CD4-positive, alpha-beta T cell treated with Interleukin-6 for 4 hours (primary cell): Measurements from ENCODE around the gene FHIT.

ENCODE experiments used
- DNase-seq: peaks from one replicate; pipeline ENCODE4 v3.0.0-alpha.2; 2020; ENCODE audit warnings: mixed read lengths

Gene FHIT

DNA sequence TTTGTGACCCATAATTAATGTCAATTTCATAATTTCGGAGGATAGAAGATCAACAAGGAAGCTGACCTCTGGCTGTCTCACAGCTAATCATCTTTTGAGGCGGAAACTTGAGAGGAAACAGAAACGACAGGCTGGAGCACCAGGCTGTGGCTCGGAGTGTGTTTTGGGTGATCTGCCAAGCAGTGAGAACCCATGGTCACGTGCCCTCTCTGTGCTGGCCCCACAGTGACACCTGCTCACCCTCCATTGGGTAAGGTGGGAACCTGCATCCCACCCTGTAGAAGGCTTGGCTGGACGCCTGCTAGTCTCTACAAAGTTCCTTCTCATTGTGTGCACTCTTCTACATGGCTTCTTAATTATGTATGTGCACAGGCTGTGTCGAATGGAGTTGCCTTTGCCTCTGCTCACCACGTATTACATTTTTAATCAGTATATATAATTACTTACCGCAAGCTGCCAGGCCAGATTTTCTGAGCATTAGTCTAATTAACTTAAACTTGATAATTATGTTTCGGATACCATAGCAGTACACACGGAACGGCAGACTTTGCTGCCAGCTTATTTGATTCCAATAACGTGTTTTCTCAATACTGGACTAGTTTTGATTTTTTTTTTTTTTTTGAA is 1482.0 kb downstream of the FHIT start:
- no peak for DNase-seq

DNA sequence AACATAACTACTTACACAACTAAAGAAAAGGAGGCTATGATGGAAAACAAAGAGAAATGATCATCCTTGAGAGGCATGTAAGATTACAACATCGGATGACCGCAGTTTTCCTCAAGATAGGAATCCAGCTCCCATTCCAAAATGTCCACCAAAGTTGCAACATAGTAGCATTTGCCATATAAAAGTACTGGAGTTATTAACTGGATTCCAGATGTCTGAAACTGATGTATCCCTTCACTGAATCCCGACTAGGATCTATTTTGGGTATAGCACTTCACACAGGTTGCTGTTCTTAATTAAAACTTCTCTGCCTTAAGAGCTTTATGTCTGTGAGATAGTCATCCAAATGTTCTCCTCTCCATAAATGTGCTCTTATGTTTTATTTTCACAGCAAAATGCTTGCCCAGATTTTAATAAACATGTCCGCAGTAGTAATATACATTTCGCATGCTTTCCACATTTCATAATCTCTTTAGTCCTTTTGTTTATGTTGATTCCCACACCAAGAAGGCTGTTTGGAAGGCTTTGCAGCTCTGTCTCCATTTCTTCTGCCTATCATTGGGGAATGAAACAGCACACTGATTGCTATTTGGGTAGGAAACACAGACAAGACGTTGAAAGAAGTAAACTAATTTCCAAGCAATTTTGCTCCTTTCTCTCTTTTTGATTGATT is 1484.9 kb downstream of the FHIT start:
- no peak for DNase-seq

DNA sequence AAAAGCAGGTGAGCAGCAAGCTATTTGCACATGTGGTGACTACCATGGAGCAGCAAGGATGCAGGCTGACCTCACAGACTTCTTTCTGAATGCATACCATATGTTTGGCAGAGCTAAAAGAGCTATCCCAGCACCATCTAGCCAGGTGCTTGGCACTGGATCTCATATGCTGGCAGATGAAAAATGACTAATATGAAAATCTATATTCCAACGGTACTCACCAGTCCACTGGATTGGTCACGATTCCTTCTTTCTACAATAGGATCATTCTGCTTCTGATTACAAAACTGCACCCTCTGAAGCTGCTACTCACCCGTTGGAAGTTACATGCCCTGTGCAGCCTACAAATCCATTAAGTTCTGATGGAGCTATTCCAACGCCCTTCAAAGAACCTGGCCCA is 1487.1 kb downstream of the FHIT start:
- no peak for DNase-seq

DNA sequence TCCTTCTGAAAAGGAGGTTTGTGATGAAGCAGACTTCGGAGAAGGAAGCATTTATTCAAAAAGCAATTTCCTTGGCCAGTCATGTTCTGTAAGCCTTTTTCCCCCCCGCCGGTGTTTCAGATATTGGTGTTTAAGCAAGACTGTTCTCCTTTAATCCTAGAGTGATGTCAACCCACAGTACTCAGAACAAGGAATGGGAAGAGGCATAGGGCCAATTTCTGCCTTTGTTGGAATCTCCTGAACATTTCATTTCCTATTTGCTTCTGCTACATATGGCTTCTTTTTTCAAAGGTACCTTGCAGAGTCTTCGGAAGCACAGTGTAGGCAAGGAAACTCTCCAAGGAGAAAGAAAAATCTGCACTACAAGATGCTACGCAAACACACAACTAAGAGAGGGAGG is 1488.3 kb downstream of the FHIT start:
- no peak for DNase-seq

DNA sequence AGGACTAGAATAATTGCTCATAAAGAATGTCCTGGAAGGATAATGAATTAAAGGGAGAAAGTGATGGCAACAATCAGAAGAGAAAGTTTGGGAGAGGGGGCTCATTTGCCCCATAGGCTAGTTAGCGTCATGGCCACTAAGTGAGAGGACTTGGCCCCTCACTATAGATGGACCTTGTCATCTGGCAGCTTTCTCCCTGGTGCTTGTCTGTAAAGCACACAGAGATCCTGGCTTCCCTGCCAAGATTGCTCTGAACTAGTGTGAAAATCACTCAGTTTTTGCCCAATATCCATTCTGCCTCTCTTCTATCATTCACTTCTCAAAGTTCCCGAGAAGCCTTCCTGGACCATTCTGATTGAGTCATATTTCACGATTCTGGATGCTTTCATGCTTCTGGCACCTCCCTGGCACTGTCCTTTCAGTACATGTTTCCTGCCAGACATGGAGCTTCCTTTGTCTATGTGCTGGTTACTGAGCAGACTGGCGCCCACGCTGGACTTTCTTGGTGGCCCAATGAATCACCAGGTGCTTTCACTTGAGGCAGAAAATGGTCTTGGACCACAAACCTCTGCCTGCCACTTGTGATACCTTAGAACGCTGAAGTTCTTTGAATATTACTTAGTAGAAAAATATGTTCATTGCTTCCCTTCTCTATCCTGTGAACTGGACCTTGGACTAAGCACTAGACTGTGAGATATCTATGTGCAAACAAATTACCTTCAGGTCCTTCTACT is 1491.8 kb downstream of the FHIT start:
- DNase-seq: no peak

DNA sequence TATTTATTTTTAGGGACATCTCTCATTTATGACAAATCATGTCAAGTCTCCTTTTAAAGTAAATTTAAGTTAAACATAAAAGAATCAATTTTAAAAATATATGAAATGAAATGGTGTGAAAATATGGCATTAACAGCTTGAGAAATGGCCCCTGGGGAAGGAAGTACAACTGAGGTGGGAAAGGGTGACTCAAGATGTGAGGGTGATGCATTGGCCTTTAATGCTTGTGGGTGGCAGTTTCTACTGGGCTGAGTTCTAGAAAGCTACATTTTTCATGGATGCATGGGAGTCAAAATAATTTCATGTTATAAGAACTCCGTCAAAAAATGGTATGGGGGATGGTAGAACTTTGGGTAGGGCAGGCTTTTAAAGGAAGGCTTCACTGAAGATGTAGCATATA is 1492.6 kb downstream of the FHIT start:
- no peak for DNase-seq

DNA sequence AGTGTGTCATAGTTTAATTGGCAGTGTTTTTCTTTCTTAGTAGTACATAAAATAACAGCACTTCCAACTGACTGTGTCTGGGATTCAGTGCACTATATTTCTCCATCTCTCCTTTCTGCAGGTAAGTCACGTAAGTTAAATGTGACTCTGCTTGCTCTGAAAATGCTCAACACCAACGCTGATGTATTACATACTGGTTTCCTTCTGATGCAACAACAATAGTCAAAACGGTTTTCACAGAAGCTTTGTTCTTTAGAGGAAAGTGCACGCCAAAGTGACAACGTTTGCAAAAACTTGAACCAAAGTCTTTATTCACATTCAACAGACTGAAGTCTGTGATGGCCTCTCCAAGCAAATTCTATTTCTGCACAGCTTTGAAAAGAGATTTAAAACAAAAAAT is 1494.3 kb downstream of the FHIT start:
- no peak for DNase-seq

DNA sequence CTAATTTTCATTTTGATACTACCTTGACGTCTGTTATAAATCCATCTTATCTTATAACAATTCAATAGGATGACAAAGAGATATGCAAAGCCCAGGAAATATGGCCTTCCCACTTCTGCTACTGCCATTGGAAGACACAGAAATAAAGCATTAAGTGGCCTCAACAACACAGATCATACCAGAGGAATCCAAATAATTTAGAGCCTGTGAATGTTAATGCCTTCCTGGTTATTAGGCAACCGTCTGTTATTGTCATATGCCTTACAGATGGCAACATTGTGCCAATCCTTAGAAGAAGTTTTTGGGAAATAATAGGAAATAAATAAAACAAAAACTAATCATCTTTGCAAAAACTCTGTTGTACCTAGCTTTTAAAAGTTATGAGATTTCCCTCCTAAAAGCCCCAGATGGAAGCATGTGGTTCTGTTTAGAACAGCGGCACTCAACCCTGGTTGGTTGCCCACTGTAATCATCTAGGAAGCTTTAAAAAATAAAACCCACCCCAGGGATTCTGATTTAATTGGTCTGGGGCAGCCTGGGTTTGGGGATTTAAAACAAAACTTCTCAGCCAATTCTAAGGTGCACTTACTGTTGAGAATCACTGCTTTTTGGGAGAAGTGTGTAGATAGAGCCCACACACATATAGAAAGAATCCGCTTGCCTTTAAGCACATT is 1496.7 kb downstream of the FHIT start:
- no peak for DNase-seq

DNA sequence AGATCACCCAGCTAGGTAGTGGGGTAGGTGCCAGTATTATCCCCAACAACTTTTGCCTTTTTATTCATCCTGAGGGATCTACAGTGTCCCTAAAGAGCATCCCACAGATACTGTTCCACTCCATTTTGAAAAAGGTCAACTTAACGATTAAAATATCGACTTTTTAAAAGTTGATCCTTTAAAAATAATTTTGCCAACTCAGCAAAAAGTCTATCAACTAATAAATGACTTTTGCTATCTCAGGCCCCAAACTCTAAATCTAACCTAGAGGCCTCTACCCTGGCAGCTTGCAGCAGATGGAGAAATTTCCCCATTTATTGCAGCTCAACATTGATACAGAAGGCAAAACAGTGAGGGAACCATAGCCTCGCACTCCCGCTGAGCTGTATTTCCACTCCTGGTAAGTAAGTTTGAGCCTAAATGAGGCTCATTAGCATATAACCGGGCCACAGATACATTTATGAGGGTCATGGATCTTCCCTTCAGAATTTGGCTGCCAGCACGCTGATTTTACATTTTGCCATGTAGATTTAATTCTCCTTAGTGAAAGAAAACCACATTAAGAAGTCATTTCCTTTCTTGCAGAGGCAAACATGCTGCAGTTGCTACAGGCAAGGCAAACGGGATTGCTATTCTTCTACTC is 1497.3 kb downstream of the FHIT start:
- no peak for DNase-seq

DNA sequence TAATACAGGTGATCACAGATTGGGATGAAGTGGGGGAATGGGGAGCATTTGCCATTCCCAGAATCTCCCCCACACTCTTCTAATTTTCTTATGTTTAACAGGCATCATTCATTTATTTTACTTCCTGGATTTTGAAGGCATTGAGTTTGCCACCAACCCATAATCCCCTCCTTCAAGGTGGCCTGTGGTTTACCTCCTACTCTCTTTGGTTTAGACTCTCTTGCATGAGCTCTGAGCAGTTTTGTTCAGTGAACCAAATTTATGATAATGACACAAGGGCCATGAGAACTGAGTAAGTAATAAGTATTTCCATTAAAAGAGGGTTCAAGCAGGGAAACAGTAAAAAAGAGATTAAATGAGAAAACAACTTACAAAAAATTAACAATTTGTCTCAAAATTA is 1498.3 kb downstream of the FHIT start:
- no peak for DNase-seq

DNA sequence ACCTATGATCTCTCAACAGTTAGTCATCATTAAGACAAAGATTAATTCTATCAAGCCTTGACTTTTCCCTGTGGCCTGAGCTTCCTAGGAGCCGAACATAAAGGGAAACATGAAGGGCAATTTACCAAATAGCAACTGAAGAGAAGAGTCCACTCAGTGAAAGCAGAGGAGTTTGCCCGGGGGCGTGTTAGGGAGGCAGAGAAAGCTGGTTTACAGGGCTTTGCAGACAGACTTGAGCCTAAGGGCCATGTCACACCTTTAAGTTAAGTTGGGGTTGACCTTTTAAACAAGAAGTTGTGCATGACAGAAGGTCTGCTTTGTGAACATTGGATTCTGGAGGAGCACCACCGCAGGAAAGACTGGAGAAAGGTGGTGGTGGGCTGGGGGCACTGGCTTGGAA is 1499.6 kb downstream of the FHIT start:
- no peak for DNase-seq

DNA sequence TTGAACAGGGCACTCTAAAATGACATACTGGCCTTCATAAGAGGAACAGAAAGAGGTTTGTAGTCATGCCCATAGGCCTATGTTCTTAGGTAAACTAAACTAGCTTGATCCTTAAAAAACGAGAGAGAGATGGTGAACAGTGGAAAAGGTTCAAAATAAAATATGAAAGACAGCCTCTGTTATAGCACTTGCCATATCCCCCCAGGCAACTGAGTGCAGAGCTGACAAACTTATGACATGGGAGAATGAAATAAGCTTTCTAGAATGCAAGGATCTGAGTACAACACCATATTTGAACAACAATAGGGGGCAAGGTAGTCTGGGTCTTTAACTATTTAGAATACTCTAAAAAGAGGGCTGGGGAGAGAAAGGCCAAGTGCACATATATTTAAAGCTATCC is 1500.9 kb downstream of the FHIT start:
- DNase-seq: no peak

DNA sequence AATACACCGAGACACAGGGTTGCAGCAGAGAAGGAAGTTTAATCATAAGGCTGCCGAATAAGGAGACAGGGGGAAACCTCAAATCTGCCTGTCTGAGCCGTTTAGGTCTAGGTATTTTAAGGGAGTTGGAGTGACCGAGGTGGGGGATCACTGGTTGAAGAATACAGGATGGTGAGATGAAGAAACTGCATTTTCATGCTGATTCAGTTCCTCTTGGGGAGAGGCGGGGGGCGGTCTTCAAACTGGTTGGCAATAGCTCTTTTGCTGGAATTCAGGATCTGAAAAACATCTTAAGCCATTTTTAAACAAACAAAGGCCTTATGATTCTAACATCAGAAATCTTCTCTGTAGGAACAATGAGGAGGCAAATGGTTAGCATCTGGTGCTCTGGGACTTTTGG is 1502.0 kb downstream of the FHIT start:
- no peak for DNase-seq

DNA sequence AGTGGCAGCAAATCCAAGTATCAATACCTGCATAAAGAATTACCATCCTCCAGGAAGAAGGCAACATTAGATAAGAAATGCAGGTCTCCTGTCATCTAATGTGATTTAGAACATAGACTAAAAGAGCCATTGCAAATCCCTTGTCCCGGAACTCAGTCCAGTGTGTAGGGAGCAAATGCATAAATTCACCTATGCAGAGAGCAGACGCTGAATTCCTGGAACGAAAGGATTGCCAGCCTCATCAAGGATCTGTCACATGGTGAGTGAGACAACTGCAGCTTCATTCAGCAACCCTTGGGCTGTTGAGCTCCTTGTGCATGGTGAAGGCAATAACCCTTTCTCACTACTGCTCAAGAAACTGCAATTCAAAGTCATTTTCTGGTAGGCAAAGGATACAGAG is 1504.7 kb downstream of the FHIT start:
- no peak for DNase-seq

DNA sequence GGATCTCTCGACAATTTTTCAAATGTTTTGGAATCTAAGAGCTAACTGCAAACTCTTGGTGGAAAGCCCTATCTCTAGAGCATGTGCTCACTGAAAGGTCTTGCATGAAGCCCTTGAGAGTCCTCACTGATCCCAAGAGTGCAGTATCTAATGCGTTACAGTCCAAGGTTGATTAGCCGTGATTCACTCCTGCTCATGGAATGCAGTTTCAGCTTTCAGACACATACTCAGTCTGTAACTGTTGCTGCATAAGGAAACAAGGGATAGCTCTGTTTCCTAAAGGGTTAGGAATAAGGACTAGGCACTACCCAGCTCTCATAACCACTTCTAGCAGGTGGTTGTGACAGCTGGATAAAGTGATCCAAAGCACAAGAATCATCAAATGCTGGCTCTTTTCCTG is 1514.0 kb downstream of the FHIT start:
- no peak for DNase-seq

DNA sequence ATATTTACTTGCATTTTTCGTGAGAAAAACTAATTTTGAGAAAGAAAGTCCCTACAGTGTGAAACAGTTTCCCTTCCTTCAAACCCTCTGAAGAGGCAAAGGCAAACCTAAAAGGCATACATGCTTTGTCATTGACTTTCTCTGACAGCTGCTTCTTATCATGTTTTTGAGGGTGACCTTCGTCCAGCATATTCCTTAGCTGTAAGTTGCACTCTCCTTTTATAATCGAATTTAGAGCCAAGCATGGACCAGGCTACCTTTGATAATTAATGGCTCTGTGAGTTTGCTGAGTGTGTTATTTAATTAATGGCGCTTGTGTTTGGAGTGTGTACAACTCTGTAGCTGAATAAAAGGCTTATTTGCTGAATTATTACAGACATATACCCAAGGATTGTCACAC is 1517.2 kb downstream of the FHIT start:
- DNase-seq: no peak

DNA sequence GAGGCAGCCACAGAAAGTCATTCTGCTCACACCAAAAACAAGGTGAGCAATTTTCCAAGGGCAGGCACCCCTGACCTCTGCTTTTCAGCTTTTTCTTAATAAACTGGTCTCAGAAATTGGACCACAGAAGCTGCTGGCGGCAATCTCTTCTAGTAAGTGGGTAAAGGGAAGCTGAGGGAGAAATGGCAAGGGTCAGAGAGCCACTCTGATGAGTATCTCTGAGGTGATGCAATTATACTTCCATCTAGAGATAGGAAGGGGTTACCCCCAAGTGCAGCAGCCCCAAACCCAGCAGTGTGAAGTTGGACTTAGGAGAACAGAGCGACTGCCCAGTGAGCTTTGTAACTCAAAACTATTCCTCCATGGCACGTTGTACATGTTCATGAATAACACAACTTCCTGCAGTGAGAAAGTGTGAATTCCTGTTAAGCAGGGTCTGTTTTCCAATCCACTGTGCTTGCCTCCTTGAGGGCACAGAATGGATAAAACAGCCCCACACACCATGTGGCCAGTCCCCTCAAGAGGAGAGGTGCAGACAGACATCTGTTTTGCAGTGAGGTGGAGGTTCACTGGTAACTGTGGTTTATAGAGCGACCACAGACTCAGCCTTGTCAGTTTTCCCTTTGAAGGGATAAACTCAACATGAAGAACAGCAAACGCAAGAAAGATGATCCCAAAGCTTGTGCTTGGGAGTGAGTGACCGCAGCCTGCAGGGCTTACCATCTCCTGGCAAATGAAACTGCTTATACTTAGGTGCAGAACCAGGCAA is 1518.0 kb downstream of the FHIT start:
- DNase-seq: no peak

DNA sequence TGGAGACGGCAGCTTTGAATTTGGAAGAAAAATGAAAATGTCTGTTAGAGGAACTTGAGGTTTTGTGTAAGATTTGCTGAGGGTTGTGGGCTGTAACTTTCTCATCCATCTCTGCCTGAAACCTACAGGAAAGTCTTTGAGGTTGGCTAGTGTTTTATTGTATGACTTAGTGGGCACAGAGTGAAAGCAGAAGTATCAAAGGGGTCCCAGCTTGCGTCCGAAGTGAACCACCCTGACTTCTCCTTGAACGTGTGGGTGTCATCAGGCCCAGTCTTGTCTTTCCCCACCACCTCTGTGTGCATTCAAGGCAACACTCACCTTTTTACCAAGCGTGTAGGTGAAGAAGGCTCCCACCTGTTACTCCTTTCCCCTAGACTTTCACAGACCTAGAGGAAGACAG is 1519.3 kb downstream of the FHIT start:
- no peak for DNase-seq

DNA sequence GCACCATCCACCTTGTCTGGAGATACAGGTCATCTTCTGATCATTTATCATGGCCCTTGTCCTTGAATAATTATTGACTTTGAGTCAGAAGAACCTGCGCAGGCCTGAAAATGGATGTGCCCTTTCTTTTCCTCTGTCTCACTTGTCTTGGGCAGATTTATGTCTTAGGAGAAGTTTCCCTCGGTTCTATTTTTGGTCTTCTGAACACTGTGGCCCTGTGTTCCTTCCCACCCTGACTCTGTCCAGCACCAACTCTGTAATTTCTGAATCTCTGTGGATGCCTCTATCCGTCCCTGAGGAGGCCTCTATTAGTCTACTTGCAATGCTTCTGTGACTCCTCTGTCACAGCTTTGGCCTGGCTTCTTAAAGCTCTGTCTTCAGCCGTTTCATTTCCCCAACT is 1520.7 kb downstream of the FHIT start:
- DNase-seq: no peak

DNA sequence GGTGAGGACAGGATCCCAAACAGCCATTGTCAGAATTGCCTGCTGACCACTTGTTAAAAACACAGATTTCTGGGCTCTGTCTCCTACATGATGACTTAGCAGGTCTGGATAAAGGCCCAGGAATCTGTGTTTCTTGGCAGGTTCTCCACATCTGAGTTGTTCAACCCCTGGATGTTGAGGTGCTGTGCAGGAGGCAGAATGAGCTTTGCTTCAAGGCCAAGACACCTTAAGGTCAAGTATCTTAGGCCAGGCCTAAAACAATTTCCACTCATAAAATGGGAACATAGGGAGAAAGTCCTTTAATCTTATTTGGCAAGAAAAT is 1522.7 kb downstream of the FHIT start:
- DNase-seq: no peak

DNA sequence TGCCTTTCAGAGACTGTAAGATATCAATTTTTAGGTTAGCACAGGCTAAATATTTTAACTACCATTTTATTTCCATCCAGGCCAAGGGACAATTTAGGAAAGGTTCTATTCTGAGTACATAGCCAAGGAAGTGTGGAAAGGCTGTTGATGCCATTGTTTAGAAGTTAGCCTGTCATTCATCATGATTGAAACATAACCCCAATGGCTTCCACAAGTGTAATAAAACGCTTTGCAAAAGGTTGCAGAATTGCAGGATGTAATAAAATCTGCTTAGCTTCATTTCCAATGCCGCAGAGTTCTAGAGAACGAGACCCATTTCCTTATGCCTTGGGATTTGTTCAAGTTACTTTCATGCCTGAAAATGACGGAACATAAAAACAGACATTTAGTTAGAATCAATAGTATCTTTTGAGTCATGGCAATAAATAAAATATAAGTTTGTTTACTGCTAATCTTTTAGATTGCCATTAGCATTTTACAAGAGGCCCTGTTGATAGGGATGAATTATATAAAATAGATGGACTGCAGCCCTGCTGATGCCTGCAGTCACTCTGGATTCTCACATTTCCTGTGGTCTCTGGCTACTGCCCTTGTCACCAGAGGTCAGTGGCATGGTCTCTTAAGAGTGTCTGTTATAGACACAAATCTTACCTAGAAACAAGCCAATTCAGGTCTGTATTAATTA is 1523.2 kb downstream of the FHIT start:
- DNase-seq: no peak

DNA sequence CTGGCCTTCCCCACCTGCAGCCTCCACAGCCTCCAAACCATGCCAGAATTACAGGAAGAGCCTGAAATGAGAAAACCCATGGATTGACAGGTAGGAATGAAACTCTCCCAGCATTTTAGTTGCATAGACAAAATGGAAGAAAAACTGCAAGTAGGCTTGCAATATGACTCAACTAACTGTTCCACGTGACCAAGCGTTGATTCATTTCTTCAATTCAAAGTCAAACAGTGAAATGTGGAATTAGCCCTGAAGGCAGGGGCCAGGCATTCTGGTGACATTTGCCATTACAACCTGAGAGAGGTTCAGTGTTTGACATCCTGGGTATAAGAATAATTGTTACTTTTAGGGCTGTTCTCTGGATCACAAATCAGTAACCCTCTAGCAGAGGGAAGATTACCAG is 1525.0 kb downstream of the FHIT start:
- DNase-seq: no peak
